Activated CD8-positive, alpha-beta memory T cell treated with anti-CD3 and anti-CD28 coated beads for 24 hours (primary cell): ENCODE results near the gene PMM1.

Source experiments
- DNase-seq: peaks from one replicate; pipeline ENCODE4 v3.0.0-alpha.2; 2020

The PMM1 gene

GRCh38 chr22:41534219-41534618 lies 55.4 kb downstream of the PMM1 start:
- no peak for DNase-seq

GRCh38 chr22:41532908-41533825 lies 56.5 kb downstream of the PMM1 start:
- peak; percentile 86 for DNase-seq

GRCh38 chr22:41531715-41532477 lies 57.7 kb downstream of the PMM1 start:
- no peak for DNase-seq

- no peak for DNase-seq
These were observed 58.5 kb downstream of the PMM1 start for GRCh38 chr22:41530890-41531714.

DNA sequence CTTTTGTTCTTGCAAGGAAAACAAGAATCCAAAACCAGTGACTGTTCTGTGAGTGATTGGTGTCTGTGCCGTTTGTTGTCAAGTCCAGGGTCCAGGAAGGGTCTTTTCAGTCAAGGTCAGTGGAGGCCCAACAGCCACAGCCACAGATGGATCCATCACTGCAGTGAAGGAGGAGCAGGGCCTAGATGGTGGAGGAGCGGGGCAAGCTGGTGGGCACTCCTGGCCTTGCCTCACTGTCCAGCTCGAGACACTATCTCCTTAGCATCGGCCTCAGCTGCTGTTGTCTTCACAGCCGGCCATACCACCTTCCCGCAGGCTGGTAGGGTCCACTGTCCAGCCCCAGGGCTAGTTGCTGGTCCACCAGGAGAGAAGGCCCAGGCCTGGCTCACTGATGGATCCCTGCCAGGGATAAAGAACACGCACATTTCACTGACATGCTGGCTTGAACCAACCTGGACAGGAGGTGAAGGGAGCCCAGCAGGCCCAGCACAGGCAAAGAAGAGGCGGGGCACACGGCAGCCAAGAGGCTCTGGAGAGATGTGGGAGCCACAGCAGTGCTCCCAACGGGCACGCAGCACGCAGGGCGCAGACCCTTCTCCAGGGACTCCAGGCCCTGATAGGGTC lies 60.6 kb downstream of the PMM1 start:
- no peak for DNase-seq

- DNase-seq: no peak
These were observed 61.4 kb downstream of the PMM1 start for GRCh38 chr22:41528132-41528766.
